Upper lobe of left lung (tissue), 6 donors: Measurements from ENCODE around the gene GRB10. TPM values are rescaled to one million over a fixed set of nuclear protein-coding genes. Genes with fewer than 3 reads are reported as not detected.

Experiments
- ATAC-seq, 2 donors: fragments of 200-7000 bp; cut with Tn5 transposase; one replicate each; pipeline ENCODE4 v1.9.1; 2022; ENCODE audit warnings: mild to moderate bottlenecking in 2 of 2, moderate library complexity in 2 of 2; ENCODE audit not compliant: low FRiP score in 2 of 2
- DNase-seq, 2 donors: peaks; one replicate each; pipeline ENCODE4 v3.0.0-alpha.2; 2019 to 2020
- H3K27ac ChIP-seq, 4 donors: fragments of 200-600 bp; sonication (generic); one replicate each; pipeline ENCODE4 v1.5.1; 2016 to 2019
- H3K27me3 ChIP-seq, 4 donors: fragments of 200-600 bp; sonication (generic); one replicate each; pipeline ENCODE4 v1.5.1; 2017 to 2019
- H3K36me3 ChIP-seq, 4 donors: fragments of 200-600 bp; sonication (generic); one replicate each; pipeline ENCODE4 v1.5.1; 2016 to 2019
- H3K4me1 ChIP-seq, 4 donors: fragments of 200-600 bp; sonication (generic); one replicate each; pipeline ENCODE4 v1.5.1; 2018 to 2019
- H3K4me3 ChIP-seq, 4 donors: fragments of 200-600 bp; sonication (generic); one replicate each; pipeline ENCODE4 v1.5.1; 2017 to 2019; ENCODE audit warnings: mild to moderate bottlenecking in 2 of 4, moderate library complexity in 1 of 4
- H3K9me3 ChIP-seq, 4 donors: fragments of 200-600 bp; sonication (generic); one replicate each; pipeline ENCODE4 v1.5.1; 2018 to 2019
- EP300 ChIP-seq, 4 donors: sonication (generic); formaldehyde crosslinking; IDR thresholded peaks; one replicate each; pipeline ENCODE4 v1.5.1; 2017; ENCODE audit warnings: antibody characterized with exemption in 4 of 4, control low read depth in 2 of 4
- POLR2A ChIP-seq, 4 donors: fragments of 450-650 bp; IDR thresholded peaks; one replicate each; pipeline ENCODE4 v1.5.1; 2016 to 2017; ENCODE audit warnings: antibody characterized with exemption in 4 of 4, mild to moderate bottlenecking in 2 of 4
- POLR2AphosphoS5 ChIP-seq, 2 donors: sonication (generic); formaldehyde crosslinking; IDR thresholded peaks; one replicate each; pipeline ENCODE4 v1.5.1; 2017; ENCODE audit warnings: antibody characterized with exemption in 2 of 2
- WGBS, 2 donors: methylation state at CpG; one replicate each; pipeline ENCODE4 v1.1.5; 2017 to 2018; 5-methylcytosine and 5-hydroxymethylcytosine counted together
- total RNA-seq, 6 donors: library from RNA; depleted of rRNA in 4 of 6; stranded (reverse); fragments of >200 nt in 4 of 6; gene quantifications; one replicate each; pipeline versions ENCODE4 v1.1.0 to v1.2.1, GENCODE V29; 2016 to 2021
- TF ChIP-seq, protein P1 (sequence below), 6 experiments: fragments of 450-650 bp in 4 of 6; fragments of 200-600 bp in 2 of 6; sonication (generic) in 2 of 6; IDR thresholded peaks; one replicate each; pipeline ENCODE4 v1.5.1; 2016 to 2019; ENCODE audit warnings: antibody characterized with exemption in 6 of 6
- donor health status: DM: no; HTN: no; CAD: no; lungs with moderate emphysema.
- donor health status: DM: no; HTN: yes; CAD: no; lungs with severe emphysema.

The GRB10 gene
- total RNA-seq, 6 donors from 2014 or later = 32.8 to 92.2 (median 46.5) TPM

DNA sequence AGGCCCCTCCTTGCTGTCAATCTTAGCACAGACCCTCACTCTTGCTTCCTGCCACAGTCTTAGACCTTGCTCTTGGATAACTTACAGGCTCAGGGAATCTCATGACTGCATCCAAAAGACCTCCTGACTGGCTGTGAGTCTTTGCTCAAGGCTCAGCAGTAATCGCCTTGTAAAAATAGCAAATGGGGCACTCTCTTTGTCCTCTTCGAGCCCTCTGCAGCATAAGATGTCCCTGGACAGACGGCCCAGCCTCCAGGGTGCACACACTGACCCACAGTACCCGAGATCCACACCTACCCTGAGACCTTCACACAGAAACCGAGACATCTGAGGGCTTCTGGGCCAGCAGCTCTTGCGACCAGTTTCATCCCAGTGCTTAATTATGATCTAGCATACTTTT lies 151.6 kb downstream of the GRB10 start:
- Histone ChIP-seq H3K4me1 (peaks cover 0 to 9% (median 6%) of the 10 kb centered on the region in 4 donors), H3K27ac (no peak overlapping the region), H3K4me3 (no peak overlapping the region), H3K36me3 (peaks cover 0 to 9% (median 7%) of the 10 kb centered on the region in 4 donors), H3K9me3 (no peaks in the 10 kb centered on the region), H3K27me3 (no peaks in the 10 kb centered on the region)
- 92 to 93% methylated on average over 6 of the region's 6 CpGs for WGBS, 2 donors
- TF ChIP-seq EP300 (IDR thresholded peaks at IDR 0.05) (no peak), POLR2AphosphoS5 (IDR thresholded peaks at IDR 0.05) (no peak), POLR2A (IDR thresholded peaks at IDR 0.05) (no peak)
- TF ChIP-seq, protein P1, sequence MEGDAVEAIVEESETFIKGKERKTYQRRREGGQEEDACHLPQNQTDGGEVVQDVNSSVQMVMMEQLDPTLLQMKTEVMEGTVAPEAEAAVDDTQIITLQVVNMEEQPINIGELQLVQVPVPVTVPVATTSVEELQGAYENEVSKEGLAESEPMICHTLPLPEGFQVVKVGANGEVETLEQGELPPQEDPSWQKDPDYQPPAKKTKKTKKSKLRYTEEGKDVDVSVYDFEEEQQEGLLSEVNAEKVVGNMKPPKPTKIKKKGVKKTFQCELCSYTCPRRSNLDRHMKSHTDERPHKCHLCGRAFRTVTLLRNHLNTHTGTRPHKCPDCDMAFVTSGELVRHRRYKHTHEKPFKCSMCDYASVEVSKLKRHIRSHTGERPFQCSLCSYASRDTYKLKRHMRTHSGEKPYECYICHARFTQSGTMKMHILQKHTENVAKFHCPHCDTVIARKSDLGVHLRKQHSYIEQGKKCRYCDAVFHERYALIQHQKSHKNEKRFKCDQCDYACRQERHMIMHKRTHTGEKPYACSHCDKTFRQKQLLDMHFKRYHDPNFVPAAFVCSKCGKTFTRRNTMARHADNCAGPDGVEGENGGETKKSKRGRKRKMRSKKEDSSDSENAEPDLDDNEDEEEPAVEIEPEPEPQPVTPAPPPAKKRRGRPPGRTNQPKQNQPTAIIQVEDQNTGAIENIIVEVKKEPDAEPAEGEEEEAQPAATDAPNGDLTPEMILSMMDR (IDR thresholded peaks at IDR 0.05) = no peak
- ATAC-seq = no peak
- DNase-seq = no peak

DNA sequence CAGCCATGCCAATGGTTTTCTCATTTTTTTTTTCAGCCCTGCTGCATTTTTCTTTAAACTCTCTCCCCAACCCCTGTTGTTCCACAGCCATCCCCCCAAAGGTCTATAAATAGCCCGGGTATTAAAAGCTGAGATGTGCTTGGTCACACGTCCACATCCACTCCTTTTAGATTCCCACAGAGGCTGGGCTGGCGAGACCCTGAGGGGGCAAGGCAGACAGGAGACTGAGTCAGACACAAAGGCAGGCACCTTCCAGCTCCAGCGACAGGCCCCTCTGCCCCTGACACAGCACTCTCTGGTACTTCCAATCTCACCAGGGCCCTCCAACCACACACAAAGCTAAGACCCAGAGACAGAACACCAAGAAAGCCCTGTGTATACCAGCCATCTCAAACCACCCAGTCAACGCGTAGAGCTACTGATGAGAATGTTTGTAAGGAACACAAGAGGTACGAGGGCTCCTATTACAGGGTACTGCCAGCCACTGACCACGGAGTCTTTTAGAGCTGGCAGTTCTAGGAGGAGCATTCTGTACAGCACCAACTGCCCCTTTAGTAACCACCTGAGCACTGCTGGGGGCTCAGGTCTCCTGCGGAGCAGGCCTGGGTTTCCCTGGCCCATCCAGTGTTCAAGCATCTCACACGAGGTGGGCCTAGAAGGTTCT lies 153.3 kb downstream of the GRB10 start:
- no peaks in the 10 kb centered on the region for H3K9me3 ChIP-seq
- 86 to 88% methylated on average over 10 of the region's 10 CpGs for WGBS, 2 donors
- H3K4me3 ChIP-seq = no peak overlapping the region
- no peaks in the 10 kb centered on the region for H3K27me3 ChIP-seq
- TF ChIP-seq, protein P1 (IDR thresholded peaks at IDR 0.05) = no peak
- no peak for TF ChIP-seq EP300 (IDR thresholded peaks at IDR 0.05)
- TF ChIP-seq POLR2AphosphoS5 (IDR thresholded peaks at IDR 0.05) = no peak
- no peak for TF ChIP-seq POLR2A (IDR thresholded peaks at IDR 0.05)
- ATAC-seq (no peak), DNase-seq (no peak)
- H3K36me3 ChIP-seq = peaks cover 0 to 17% (median 8%) of the 10 kb centered on the region in 4 donors
- H3K27ac ChIP-seq = no peak overlapping the region
- H3K4me1 ChIP-seq = peaks cover 0 to 9% (median 6%) of the 10 kb centered on the region in 4 donors

DNA sequence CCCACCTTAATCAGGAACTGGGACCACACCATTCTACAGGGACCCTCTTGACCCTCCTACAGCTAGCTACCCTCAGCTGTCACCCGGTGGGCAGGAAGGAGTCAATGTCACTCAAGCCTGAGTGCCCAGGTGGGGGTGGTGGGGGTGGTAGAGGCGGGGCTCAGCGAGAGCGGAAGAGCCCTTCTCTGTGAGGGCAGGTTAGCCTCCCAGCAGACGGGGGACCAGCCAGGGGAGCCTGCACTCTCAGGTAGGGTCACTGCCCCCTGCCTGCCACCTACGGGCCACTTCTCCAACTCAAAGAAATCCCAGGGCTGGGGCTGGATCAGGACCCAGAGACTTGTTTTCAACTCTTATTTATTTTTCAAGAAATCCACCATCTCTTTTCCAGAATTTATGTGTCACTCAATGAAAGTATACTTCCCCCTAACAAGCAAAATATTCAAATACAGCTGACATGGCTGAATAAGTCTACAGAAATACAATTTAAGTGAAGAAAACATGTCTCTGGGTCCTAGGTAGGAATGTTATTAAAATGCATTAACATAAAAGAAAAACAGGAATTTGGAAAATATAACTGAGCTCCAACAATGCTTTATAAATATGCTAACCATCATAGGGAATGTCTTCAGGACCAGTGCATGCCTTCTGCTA lies 154.1 kb downstream of the GRB10 start:
- no peaks in the 10 kb centered on the region for H3K9me3 ChIP-seq
- peaks cover 0 to 17% (median 8%) of the 10 kb centered on the region in 4 donors for H3K36me3 ChIP-seq
- no peak overlapping the region for H3K4me3 ChIP-seq
- no peak for TF ChIP-seq POLR2AphosphoS5 (IDR thresholded peaks at IDR 0.05)
- H3K27me3 ChIP-seq = no peaks in the 10 kb centered on the region
- ATAC-seq (no peak), DNase-seq (no peak)
- no peak overlapping the region for H3K27ac ChIP-seq
- peaks cover 0 to 9% (median 6%) of the 10 kb centered on the region in 4 donors for H3K4me1 ChIP-seq
- WGBS, 2 donors = 77 to 82% methylated on average over 1 to 6 of the region's 6 CpGs

DNA sequence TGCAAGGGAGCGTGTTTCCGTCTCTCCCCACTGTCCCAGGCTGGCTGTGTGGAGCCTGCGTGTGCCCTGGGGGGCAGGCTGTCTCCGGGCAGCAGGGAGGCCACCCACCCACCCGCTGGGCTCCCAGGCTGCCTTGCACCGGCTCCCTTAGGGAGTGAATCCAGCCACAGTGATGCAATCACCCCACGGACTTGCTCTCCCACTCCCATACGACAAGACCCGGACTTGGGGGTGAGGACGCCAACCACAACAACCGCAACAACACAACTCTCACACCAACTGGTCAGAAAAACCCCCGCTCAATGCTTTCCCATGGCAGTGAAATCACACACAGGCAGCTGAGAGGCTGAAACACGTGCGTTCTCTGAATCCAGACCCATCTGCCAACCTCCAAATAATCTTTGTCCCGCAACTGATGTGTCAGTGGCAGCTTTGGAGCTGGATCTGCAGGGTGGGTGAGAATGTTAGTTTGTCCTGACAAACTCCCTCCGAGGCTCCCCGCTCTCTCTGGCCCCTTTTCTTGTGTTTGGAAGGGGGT lies 154.8 kb downstream of the GRB10 start:
- ATAC-seq (no peak), DNase-seq (no peak)
- 93 to 97% methylated on average over 10 to 17 of the region's 17 CpGs for WGBS, 2 donors
- no peaks in the 10 kb centered on the region for H3K9me3 ChIP-seq
- no peak overlapping the region for H3K4me3 ChIP-seq
- H3K27ac ChIP-seq = no peak overlapping the region
- no peaks in the 10 kb centered on the region for H3K27me3 ChIP-seq
- TF ChIP-seq POLR2AphosphoS5 (IDR thresholded peaks at IDR 0.05) (no peak), POLR2A (IDR thresholded peaks at IDR 0.05) (no peak), EP300 (IDR thresholded peaks at IDR 0.05) (no peak)
- TF ChIP-seq, protein P1 (IDR thresholded peaks at IDR 0.05) = no peak
- peaks cover 0 to 21% (median 8%) of the 10 kb centered on the region in 4 donors for H3K36me3 ChIP-seq
- peaks cover 0 to 7% (median 5%) of the 10 kb centered on the region in 4 donors for H3K4me1 ChIP-seq

DNA sequence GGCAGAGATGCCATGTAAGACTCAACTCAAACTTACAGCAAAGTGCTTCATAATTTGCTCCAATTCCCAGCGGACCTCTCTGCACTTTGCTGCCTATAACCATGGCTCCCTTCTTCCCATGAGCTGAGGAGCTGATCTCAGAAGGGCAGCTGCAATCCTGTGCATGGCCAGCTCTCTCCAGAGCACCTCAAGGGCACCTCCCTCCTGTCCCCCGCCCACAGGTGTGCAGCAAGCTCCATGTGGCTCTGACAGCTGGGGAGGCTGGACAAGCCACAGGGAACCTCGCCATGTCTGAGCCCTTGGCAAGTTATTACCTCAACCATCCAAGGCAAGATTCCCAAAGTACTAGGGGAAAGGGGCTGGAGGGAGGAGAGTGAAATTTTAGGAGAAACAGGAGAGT lies 156.4 kb downstream of the GRB10 start:
- 90 to 93% methylated on average over 2 to 3 of the region's 3 CpGs for WGBS, 2 donors
- Histone ChIP-seq H3K4me3 (no peak overlapping the region), H3K4me1 (no peaks in the 10 kb centered on the region), H3K27me3 (no peaks in the 10 kb centered on the region), H3K36me3 (peaks cover 0 to 23% (median 8%) of the 10 kb centered on the region in 4 donors), H3K9me3 (no peaks in the 10 kb centered on the region), H3K27ac (no peak overlapping the region)
- TF ChIP-seq POLR2AphosphoS5 (IDR thresholded peaks at IDR 0.05) (no peak), POLR2A (IDR thresholded peaks at IDR 0.05) (no peak), EP300 (IDR thresholded peaks at IDR 0.05) (no peak)
- TF ChIP-seq, protein P1 (IDR thresholded peaks at IDR 0.05) = no peak
- ATAC-seq (no peak), DNase-seq (no peak)
